ENCODE measurements around the gene TNNI3K. TPM values are rescaled to one million over a fixed set of nuclear protein-coding genes. Genes with fewer than 3 reads are reported as not detected.

The TNNI3K gene
- total RNA-seq, 1 experiment from 2014 or later: not detected

DNA sequence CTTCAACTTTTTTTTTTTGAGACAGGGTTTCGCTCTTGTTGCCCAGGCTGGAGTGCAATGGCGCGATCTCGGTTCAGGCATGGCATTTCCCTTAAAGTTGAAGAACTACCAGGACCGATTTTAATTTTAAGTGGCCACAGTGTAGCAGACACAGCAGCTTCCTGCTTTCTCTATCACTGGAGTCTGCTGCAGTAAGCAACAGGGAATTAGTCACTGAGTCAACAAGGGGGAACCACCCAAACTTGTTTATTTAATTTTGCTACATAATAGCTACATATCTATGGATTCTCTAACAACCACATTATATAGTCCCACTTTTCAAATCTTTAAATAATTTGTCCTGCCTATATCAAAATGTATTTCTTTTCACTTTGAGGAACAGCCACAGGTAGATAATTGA, 12.5 kb upstream of the TNNI3K start:
- TF ChIP-seq CTCF (conservative IDR thresholded peaks at IDR 0.05; ENCODE audit: low read depth, low read length) (no peak), EZH2 (IDR thresholded peaks at IDR 0.05; ENCODE audit: low read length, unreplicated experiment) (no peak), EZH2phosphoT487 (IDR thresholded peaks at IDR 0.05; ENCODE audit: borderline replicate concordance, low read length) (no peak)
- ATAC-seq (peak; percentile 100), DNase-seq (peak; percentile 77)
- Histone ChIP-seq H4K20me1 (ENCODE audit: low read length) (no peaks in the 10 kb centered on the region), H3K27ac (ENCODE audit: low read length) (no peak overlapping the region), H3K9ac (ENCODE audit: low read length) (no peak overlapping the region), H3K4me3 (ENCODE audit: low read length) (no peak overlapping the region), H3K9me3 (ENCODE audit: low read length) (no peaks in the 10 kb centered on the region), H3K4me2 (ENCODE audit: low read length) (peak overlapping the region; percentile 62), H3K36me3 (ENCODE audit: low read depth, low read length) (no peaks in the 10 kb centered on the region), H3K4me1 (ENCODE audit: insufficient read depth, low read length) (peaks cover 14% of the 10 kb centered on the region), H3K79me2 (ENCODE audit: low read length) (no peaks in the 10 kb centered on the region), H3F3A (ENCODE audit: low read length, unreplicated experiment) (no peaks in the 10 kb centered on the region), H3K27me3 (ENCODE audit: low read length) (peaks cover 16% of the 10 kb centered on the region; the same call in 1 of the 2 replicates), H3K9me2 (replicated peaks; ENCODE audit: low read length) (no peaks in the 10 kb centered on the region), H2AFZ (ENCODE audit: low read length) (no peak overlapping the region)
- BruUV-seq (replicated peaks): no TSS peak
- POLR2A ChIA-PET (ENCODE audit: unreplicated experiment): interaction anchor here (0.6 kb wide), 1 partner anchor 247 kb away, joined by 4 read pairs; no protein-coding TSS in a partner anchor
- intact Hi-C loops (cut with micrococcal nuclease): loop anchor here (1.0 to 5.0 kb wide), 2 partner anchors 24 to 135 kb away; partner anchors contain the start of genes FPGT and LRRIQ3
- CTCF ChIA-PET: interaction anchor here (0.6 kb wide), 1 partner anchor 1371 kb away, joined by 3 read pairs; no protein-coding TSS in a partner anchor

DNA sequence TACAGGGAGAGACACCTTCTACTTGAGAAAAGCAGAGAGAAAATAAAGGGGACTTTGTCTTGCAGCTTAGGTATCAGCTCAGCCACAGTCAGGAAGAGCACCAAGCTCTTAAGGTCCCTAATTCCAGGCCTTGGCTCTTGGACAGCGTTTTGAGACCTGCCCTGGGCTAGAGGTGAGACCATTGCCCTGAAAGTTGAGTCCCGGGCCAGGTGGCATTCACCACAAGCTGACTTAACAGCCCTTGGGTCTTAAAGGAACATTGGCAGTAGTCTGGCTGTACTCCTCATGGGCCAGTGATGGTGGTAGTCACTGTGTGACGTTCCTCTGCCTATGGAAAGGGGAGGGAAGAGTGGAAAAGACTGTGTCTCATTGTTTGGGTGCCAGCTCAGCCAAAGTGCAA, 11.7 kb upstream of the TNNI3K start:
- H3K4me3 ChIP-seq (ENCODE audit: low read length): no peak overlapping the region
- H3K9me2 ChIP-seq (replicated peaks; ENCODE audit: low read length): no peaks in the 10 kb centered on the region
- no peak for TF ChIP-seq EZH2 (IDR thresholded peaks at IDR 0.05; ENCODE audit: low read length, unreplicated experiment)
- TF ChIP-seq CTCF (conservative IDR thresholded peaks at IDR 0.05; ENCODE audit: low read depth, low read length): no peak
- no peak for TF ChIP-seq EZH2phosphoT487 (IDR thresholded peaks at IDR 0.05; ENCODE audit: borderline replicate concordance, low read length)
- H3K79me2 ChIP-seq (ENCODE audit: low read length): no peaks in the 10 kb centered on the region
- no peak overlapping the region for H3K27ac ChIP-seq (ENCODE audit: low read length)
- H3K36me3 ChIP-seq (ENCODE audit: low read depth, low read length): no peaks in the 10 kb centered on the region
- no peak overlapping the region for H3K9ac ChIP-seq (ENCODE audit: low read length)
- intact Hi-C loops (cut with micrococcal nuclease): loop anchor here (5.0 kb wide), 1 partner anchor 134 kb away; no protein-coding TSS in a partner anchor
- ATAC-seq (no peak), DNase-seq (no peak)
- no TSS peak for BruUV-seq (replicated peaks)
- H2AFZ ChIP-seq (ENCODE audit: low read length): no peak overlapping the region
- no peaks in the 10 kb centered on the region for H3F3A ChIP-seq (ENCODE audit: low read length, unreplicated experiment)
- POLR2A ChIA-PET (ENCODE audit: unreplicated experiment): no interaction called here
- H3K4me2 ChIP-seq (ENCODE audit: low read length): no peak overlapping the region
- peaks cover 14% of the 10 kb centered on the region for H3K4me1 ChIP-seq (ENCODE audit: insufficient read depth, low read length)
- CTCF ChIA-PET: no interaction called here
- peaks cover 18% of the 10 kb centered on the region; the same call in 1 of the 2 replicates for H3K27me3 ChIP-seq (ENCODE audit: low read length)
- no peaks in the 10 kb centered on the region for H4K20me1 ChIP-seq (ENCODE audit: low read length)
- no peaks in the 10 kb centered on the region for H3K9me3 ChIP-seq (ENCODE audit: low read length)

DNA sequence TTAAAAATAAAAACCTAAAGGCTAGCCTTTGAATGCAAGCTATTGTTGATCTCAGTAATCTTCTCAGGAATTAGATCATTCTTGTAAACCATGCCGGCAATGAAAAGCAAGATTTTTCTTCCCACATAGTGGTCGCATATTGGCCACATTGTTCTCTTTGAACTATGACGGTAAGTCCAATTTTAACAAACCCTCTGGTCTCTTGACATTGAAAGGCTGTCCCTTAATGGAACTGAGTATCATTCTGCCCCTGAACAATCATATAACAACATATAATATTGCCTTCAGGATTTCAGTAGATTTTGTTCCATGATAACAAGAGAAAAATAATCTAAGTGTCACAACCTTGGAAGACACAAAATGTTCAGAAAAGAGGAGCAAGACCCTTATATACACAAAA, 1.3 kb downstream of the TNNI3K start:
- H3K27ac ChIP-seq (ENCODE audit: low read length): no peak overlapping the region
- CTCF ChIA-PET: no interaction called here
- H3K36me3 ChIP-seq (ENCODE audit: low read depth, low read length): no peaks in the 10 kb centered on the region
- H2AFZ ChIP-seq (ENCODE audit: low read length): no peak overlapping the region
- POLR2A ChIA-PET (ENCODE audit: unreplicated experiment): no interaction called here
- no peaks in the 10 kb centered on the region for H3K79me2 ChIP-seq (ENCODE audit: low read length)
- peaks cover 30% of the 10 kb centered on the region for H3K27me3 ChIP-seq (ENCODE audit: low read length)
- H4K20me1 ChIP-seq (ENCODE audit: low read length): no peaks in the 10 kb centered on the region
- no peak for DNase-seq
- no peaks in the 10 kb centered on the region for H3F3A ChIP-seq (ENCODE audit: low read length, unreplicated experiment)
- no peak overlapping the region for H3K4me2 ChIP-seq (ENCODE audit: low read length)
- H3K9ac ChIP-seq (ENCODE audit: low read length): no peak overlapping the region
- H3K9me3 ChIP-seq (ENCODE audit: low read length): no peaks in the 10 kb centered on the region
- H3K9me2 ChIP-seq (replicated peaks; ENCODE audit: low read length): no peaks in the 10 kb centered on the region
- TF ChIP-seq EZH2phosphoT487 (IDR thresholded peaks at IDR 0.05; ENCODE audit: borderline replicate concordance, low read length): no peak
- no peak for TF ChIP-seq CTCF (conservative IDR thresholded peaks at IDR 0.05; ENCODE audit: low read depth, low read length)
- no peak for TF ChIP-seq EZH2 (IDR thresholded peaks at IDR 0.05; ENCODE audit: low read length, unreplicated experiment)
- H3K4me3 ChIP-seq (ENCODE audit: low read length): no peak overlapping the region
- H3K4me1 ChIP-seq (ENCODE audit: insufficient read depth, low read length): no peaks in the 10 kb centered on the region
- ATAC-seq: no peak
- intact Hi-C loops (cut with micrococcal nuclease): no loop called here
- BruUV-seq (replicated peaks): no TSS peak
